SK-N-SH (cell line): ENCODE data around the gene MCTP2. TPM values are rescaled to one million over a fixed set of nuclear protein-coding genes. Genes with fewer than 3 reads are reported as not detected.

Experiments used
- CTCF ChIA-PET: fragments of 300-600, 350-600 bp; formaldehyde crosslinking; extraction: SDS; loops from one replicate; lab custom pipeline; 2021; lab: Yijun Ruan, JAX
- POLR2A ChIA-PET: fragments of 350-600 bp; sonication (Branson Sonifier 250); formaldehyde crosslinking; extraction: SDS; loops from one replicate; lab custom pipeline; 2020; ENCODE audit warnings: antibody characterized with exemption, inconsistent platforms; lab: Yijun Ruan, JAX
- DNase-seq: peaks from one replicate; pipeline ENCODE4 v3.0.0; 2012
- H2AFZ ChIP-seq: fragments of 200-600 bp; sonication (generic); 2 replicates; pipeline ENCODE4 v1.8.1; 2016; ENCODE audit warnings: antibody characterized with exemption, mild to moderate bottlenecking, low read depth
- H3F3A ChIP-seq: fragments of 200-600 bp; sonication (generic); replicated peaks from 2 replicates; pipeline ENCODE3; 2016; ENCODE audit warnings: antibody characterized with exemption, mild to moderate bottlenecking; ENCODE audit not compliant: insufficient read depth
- H3K27ac ChIP-seq, 2 experiments: fragments of 200-500 bp in 1 of 2; fragments of 200-600 bp in 1 of 2; sonication (Bioruptor generic) in 1 of 2; sonication (generic), shearing (Covaris generic) in 1 of 2; 2 replicates each; pipeline versions ENCODE4 v1.5.1 to v1.6.1; 2014 to 2016; ENCODE audit warnings: low read depth in 2 of 2, inconsistent platforms in 1 of 2, low read length in 1 of 2, mild to moderate bottlenecking in 1 of 2, mixed read lengths in 1 of 2
- H3K27me3 ChIP-seq: fragments of 200-600 bp; sonication (generic), shearing (Covaris generic); 2 replicates; pipeline ENCODE4 v1.6.1; 2016; ENCODE audit warnings: mixed run types; ENCODE audit not compliant: insufficient read depth
- H3K36me3 ChIP-seq, 2 experiments: fragments of 200-500 bp in 1 of 2; fragments of 200-600 bp in 1 of 2; sonication (Bioruptor generic) in 1 of 2; sonication (generic) in 1 of 2; replicated peaks in 1 of 2; 2 replicates each; pipeline versions ENCODE3 to v1.5.1; 2014 to 2016; ENCODE audit warnings: low read length in 1 of 2, mild to moderate bottlenecking in 1 of 2; ENCODE audit not compliant: insufficient read depth in 2 of 2, control insufficient read depth in 1 of 2
- H3K4me1 ChIP-seq, 2 experiments: fragments of 200-500 bp in 1 of 2; fragments of 200-600 bp in 1 of 2; sonication (Bioruptor generic) in 1 of 2; sonication (generic), shearing (Covaris generic) in 1 of 2; 2 replicates each; pipeline versions ENCODE4 v1.5.1 to v1.6.1; 2014 to 2016; ENCODE audit warnings: low read depth in 1 of 2, low read length in 1 of 2, mixed run types in 1 of 2; ENCODE audit not compliant: insufficient read depth in 2 of 2, control insufficient read depth in 1 of 2
- H3K4me2 ChIP-seq: fragments of 200-600 bp; sonication (generic), shearing (Covaris generic); 2 replicates; pipeline ENCODE4 v1.6.1; 2017; ENCODE audit warnings: mixed run types
- H3K4me3 ChIP-seq, 2 experiments: fragments of 200-500 bp in 1 of 2; fragments of 200-600 bp in 1 of 2; sonication (Bioruptor generic) in 1 of 2; sonication (generic), shearing (Covaris generic) in 1 of 2; 2 replicates each; pipeline versions ENCODE4 v1.5.1 to v1.8.1; 2014 to 2016; ENCODE audit warnings: low read depth in 2 of 2, inconsistent platforms in 1 of 2, low read length in 1 of 2, mild to moderate bottlenecking in 1 of 2, mixed read lengths in 1 of 2, moderate library complexity in 1 of 2
- H3K79me2 ChIP-seq: fragments of 200-600 bp; sonication (generic); 2 replicates; pipeline ENCODE4 v1.8.1; 2017; ENCODE audit warnings: mild to moderate bottlenecking; ENCODE audit not compliant: insufficient read depth
- H3K9ac ChIP-seq: fragments of 200-600 bp; sonication (generic); 2 replicates; pipeline ENCODE4 v1.6.1; 2017; ENCODE audit warnings: mixed run types
- H3K9me2 ChIP-seq: fragments of 200-600 bp; sonication (generic); 2 replicates; pipeline ENCODE4 v1.6.1; 2017; ENCODE audit warnings: mixed run types
- H3K9me3 ChIP-seq: fragments of 200-600 bp; sonication (generic); 2 replicates; pipeline ENCODE4 v1.6.1; 2017; ENCODE audit warnings: mixed run types, mild to moderate bottlenecking, moderate library complexity
- H4K20me1 ChIP-seq: fragments of 200-600 bp; sonication (generic); 2 replicates; pipeline ENCODE4 v1.6.1; 2017; ENCODE audit warnings: mild to moderate bottlenecking, mixed run types; ENCODE audit not compliant: insufficient read depth
- CHD2 ChIP-seq: fragments of 150-350 bp; IDR thresholded peaks from 2 replicates; pipeline ENCODE4 v1.6.1; 2018; ENCODE audit warnings: low read length; ENCODE audit not compliant: partially characterized antibody
- ELF1 ChIP-seq: IDR thresholded peaks from 2 replicates; pipeline ENCODE4 v1.4.0; 2012
- EP300 ChIP-seq, 2 experiments: IDR thresholded peaks; 2 replicates each; pipeline versions ENCODE4 v1.4.0 to v1.6.1; 2012; ENCODE audit warnings: borderline replicate concordance in 1 of 2, low read depth in 1 of 2, low read length in 1 of 2
- FOXM1 ChIP-seq: IDR thresholded peaks from 2 replicates; pipeline ENCODE4 v1.4.0; 2012; ENCODE audit warnings: low read depth, mild to moderate bottlenecking
- GABPA ChIP-seq: IDR thresholded peaks from 2 replicates; pipeline ENCODE4 v1.4.0; 2012; ENCODE audit warnings: low read depth, mild to moderate bottlenecking
- JUND ChIP-seq: IDR thresholded peaks from 2 replicates; pipeline ENCODE4 v1.4.0; 2012
- MXI1 ChIP-seq: IDR thresholded peaks from 2 replicates; pipeline ENCODE4 v1.6.1; 2012; ENCODE audit warnings: mild to moderate bottlenecking, low read depth, low read length, improper control_type of control experiment
- NFIC ChIP-seq: IDR thresholded peaks from 2 replicates; pipeline ENCODE4 v1.4.0; 2012; ENCODE audit warnings: borderline replicate concordance
- RAD21 ChIP-seq: IDR thresholded peaks from 2 replicates; pipeline ENCODE4 v1.6.1; 2012; ENCODE audit warnings: mild to moderate bottlenecking, low read length
- RXRA ChIP-seq: IDR thresholded peaks from 2 replicates; pipeline ENCODE4 v1.4.0; 2012; ENCODE audit warnings: low read depth, mild to moderate bottlenecking, borderline replicate concordance
- SMC3 ChIP-seq: IDR thresholded peaks from 2 replicates; pipeline ENCODE4 v1.6.1; 2012; ENCODE audit warnings: low read depth, low read length, improper control_type of control experiment
- WGBS: methylation state at CpG from one replicate; pipeline ENCODE4 v1.1.6; 2017; ENCODE audit warnings: low lambda C conversion rate; 5-methylcytosine and 5-hydroxymethylcytosine counted together
- polyA plus RNA-seq, 3 experiments: library from polyadenylated mRNA; depleted of rRNA; stranded (reverse); fragments of >200 nt; gene quantifications; 2 replicates each; pipeline ENCODE4 v1.2.3, GENCODE V29; 2012
- TF ChIP-seq, protein P1 (sequence below): IDR thresholded peaks from 2 replicates; pipeline ENCODE4; 2012
- TF ChIP-seq, protein P2 (sequence below): fragments of 150-350 bp; IDR thresholded peaks from 2 replicates; pipeline ENCODE4 v1.6.1; 2017; ENCODE audit warnings: antibody characterized with exemption, low read length, low read depth, borderline replicate concordance
- TF ChIP-seq, protein P3 (sequence below): IDR thresholded peaks from 2 replicates; pipeline ENCODE4 v1.4.0; 2012; ENCODE audit warnings: low read depth, borderline replicate concordance
- TF ChIP-seq, protein P4 (sequence below): IDR thresholded peaks from 2 replicates; pipeline ENCODE4 v1.4.0; 2012; ENCODE audit warnings: low read depth

Gene MCTP2
- polyA plus RNA-seq, 1 of the 3 experiments (the other 2 are of a cell fraction) = 0.26 TPM

DNA sequence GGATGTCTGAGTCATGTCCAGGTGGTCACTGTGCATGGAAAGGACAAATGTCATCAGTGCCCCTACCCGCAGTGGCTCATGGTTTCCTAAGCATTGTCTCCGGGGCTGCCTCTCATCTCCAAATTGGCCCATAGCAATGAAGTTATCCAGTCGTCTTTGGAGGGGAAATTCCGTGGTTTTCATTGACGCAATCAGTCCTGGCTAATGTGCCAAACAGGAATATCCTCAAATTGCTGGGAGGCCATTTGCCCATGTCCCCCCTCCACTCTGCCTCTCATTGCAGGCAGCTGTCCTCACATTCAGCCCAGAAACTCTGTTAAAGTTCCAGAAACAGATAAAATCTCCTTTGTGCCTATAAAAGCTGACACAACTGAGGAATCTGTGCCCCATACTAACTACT is 81.6 kb downstream of the MCTP2 start:
- Histone ChIP-seq H3K4me2 (no peak overlapping the region), H3K27me3 (no peaks in the 10 kb centered on the region), H3K9me2 (no peaks in the 10 kb centered on the region), H3K36me3 (no peaks in the 10 kb centered on the region), H3K9me3 (no peaks in the 10 kb centered on the region), H2AFZ (no peak overlapping the region), H3F3A (no peaks in the 10 kb centered on the region), H3K79me2 (no peaks in the 10 kb centered on the region), H4K20me1 (no peaks in the 10 kb centered on the region), H3K27ac (no peak overlapping the region), H3K4me3 (no peak overlapping the region), H3K4me1 (no peaks in the 10 kb centered on the region; a peak in 1 of 4 replicates), H3K9ac (no peak overlapping the region)
- POLR2A ChIA-PET = no interaction called here
- TF ChIP-seq, protein P1, sequence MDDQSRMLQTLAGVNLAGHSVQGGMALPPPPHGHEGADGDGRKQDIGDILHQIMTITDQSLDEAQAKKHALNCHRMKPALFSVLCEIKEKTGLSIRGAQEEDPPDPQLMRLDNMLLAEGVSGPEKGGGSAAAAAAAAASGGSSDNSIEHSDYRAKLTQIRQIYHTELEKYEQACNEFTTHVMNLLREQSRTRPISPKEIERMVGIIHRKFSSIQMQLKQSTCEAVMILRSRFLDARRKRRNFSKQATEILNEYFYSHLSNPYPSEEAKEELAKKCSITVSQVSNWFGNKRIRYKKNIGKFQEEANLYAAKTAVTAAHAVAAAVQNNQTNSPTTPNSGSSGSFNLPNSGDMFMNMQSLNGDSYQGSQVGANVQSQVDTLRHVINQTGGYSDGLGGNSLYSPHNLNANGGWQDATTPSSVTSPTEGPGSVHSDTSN = no peak
- 26% methylated on average over 5 of the region's 5 CpGs for WGBS
- no peak for DNase-seq
- CTCF ChIA-PET = interaction anchor here (4.0 kb wide), 1 partner anchor 11 kb away, joined by 22 read pairs; no protein-coding TSS in a partner anchor

DNA sequence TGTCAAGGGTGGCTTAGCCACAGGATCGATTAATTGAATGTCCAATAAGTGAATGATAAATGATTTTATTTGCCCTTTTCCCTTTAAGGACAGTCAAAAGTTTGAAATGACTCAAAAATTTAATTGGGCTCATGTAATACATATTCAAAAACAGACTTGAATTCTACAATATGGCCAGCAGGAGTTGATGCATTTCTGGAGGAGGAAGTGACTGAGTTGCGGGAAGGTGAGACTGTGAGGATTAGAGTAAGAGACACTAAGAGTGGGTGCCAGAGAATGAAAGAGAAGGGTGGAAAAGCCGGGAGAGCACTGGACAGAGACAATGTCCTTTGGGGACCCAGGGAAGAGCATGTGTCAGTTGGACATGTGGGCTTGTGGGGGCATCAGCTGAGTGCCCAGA is 83.3 kb downstream of the MCTP2 start:
- no peaks in the 10 kb centered on the region for H3K79me2 ChIP-seq
- H3K9me3 ChIP-seq = no peaks in the 10 kb centered on the region
- no peaks in the 10 kb centered on the region for H3F3A ChIP-seq
- WGBS = 38% methylated on average over 3 of the region's 3 CpGs
- no peak for DNase-seq
- H2AFZ ChIP-seq = no peak overlapping the region
- TF ChIP-seq SMC3 = no peak
- TF ChIP-seq, protein P2, sequence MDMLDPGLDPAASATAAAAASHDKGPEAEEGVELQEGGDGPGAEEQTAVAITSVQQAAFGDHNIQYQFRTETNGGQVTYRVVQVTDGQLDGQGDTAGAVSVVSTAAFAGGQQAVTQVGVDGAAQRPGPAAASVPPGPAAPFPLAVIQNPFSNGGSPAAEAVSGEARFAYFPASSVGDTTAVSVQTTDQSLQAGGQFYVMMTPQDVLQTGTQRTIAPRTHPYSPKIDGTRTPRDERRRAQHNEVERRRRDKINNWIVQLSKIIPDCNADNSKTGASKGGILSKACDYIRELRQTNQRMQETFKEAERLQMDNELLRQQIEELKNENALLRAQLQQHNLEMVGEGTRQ = no peak
- no peak for TF ChIP-seq JUND
- TF ChIP-seq CHD2 = no peak
- TF ChIP-seq RXRA = no peak
- TF ChIP-seq MXI1 = no peak
- TF ChIP-seq NFIC = no peak
- TF ChIP-seq, protein P3, sequence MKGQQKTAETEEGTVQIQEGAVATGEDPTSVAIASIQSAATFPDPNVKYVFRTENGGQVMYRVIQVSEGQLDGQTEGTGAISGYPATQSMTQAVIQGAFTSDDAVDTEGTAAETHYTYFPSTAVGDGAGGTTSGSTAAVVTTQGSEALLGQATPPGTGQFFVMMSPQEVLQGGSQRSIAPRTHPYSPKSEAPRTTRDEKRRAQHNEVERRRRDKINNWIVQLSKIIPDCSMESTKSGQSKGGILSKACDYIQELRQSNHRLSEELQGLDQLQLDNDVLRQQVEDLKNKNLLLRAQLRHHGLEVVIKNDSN = no peak
- TF ChIP-seq ELF1 = no peak
- no peak for TF ChIP-seq GABPA
- no peak for TF ChIP-seq RAD21
- TF ChIP-seq, protein P4, sequence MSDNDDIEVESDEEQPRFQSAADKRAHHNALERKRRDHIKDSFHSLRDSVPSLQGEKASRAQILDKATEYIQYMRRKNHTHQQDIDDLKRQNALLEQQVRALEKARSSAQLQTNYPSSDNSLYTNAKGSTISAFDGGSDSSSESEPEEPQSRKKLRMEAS = no peak
- TF ChIP-seq FOXM1 = no peak
- no peak for TF ChIP-seq EP300 (IDR thresholded peaks at IDR 0.05; ENCODE audit: borderline replicate concordance in 1 of 2, low read depth in 1 of 2, low read length in 1 of 2)
- CTCF ChIA-PET = interaction anchor here (0.9 to 4.0 kb wide), 3 partner anchors 9 to 151 kb away, joined by 3 to 22 read pairs (median 19); no protein-coding TSS in a partner anchor
- no peaks in the 10 kb centered on the region for H4K20me1 ChIP-seq
- H3K27ac ChIP-seq = no peak overlapping the region
- H3K4me2 ChIP-seq = no peak overlapping the region
- no peaks in the 10 kb centered on the region; a peak in 1 of 4 replicates for H3K4me1 ChIP-seq
- H3K4me3 ChIP-seq = no peak overlapping the region
- no peaks in the 10 kb centered on the region for H3K9me2 ChIP-seq
- H3K27me3 ChIP-seq = no peaks in the 10 kb centered on the region
- POLR2A ChIA-PET = no interaction called here
- H3K9ac ChIP-seq = no peak overlapping the region
- H3K36me3 ChIP-seq = no peaks in the 10 kb centered on the region
